BE2C (cell line): ENCODE measurements around the gene MTCL1.

ENCODE experiments used
- DNase-seq: peaks from one replicate; pipeline ENCODE4 v3.0.0-alpha.2; 2020
- H3K27me3 ChIP-seq: fragments of 250-450 bp; sonication (Bioruptor Pico); 2 replicates; pipeline ENCODE4 v1.5.1; 2020; ENCODE audit warnings: mild to moderate bottlenecking
- H3K36me3 ChIP-seq: fragments of 250-450 bp; sonication (Bioruptor Pico); 2 replicates; pipeline ENCODE4 v1.5.1; 2020; ENCODE audit warnings: mild to moderate bottlenecking
- H3K4me1 ChIP-seq: fragments of 250-450 bp; sonication (Bioruptor Pico); 2 replicates; pipeline ENCODE4 v1.5.1; 2020
- H3K4me3 ChIP-seq: 2 replicates; pipeline ENCODE4 v1.5.1; 2011; ENCODE audit warnings: low read depth, low read length
- H3K9me3 ChIP-seq: fragments of 250-450 bp; sonication (Bioruptor Pico); 2 replicates; pipeline ENCODE4 v1.5.1; 2020
- TF ChIP-seq, protein P1 (sequence below): IDR thresholded peaks from 2 replicates; pipeline ENCODE4 v1.5.1; 2012; ENCODE audit warnings: mild to moderate bottlenecking, low read depth, low read length

MTCL1 gene

DNA sequence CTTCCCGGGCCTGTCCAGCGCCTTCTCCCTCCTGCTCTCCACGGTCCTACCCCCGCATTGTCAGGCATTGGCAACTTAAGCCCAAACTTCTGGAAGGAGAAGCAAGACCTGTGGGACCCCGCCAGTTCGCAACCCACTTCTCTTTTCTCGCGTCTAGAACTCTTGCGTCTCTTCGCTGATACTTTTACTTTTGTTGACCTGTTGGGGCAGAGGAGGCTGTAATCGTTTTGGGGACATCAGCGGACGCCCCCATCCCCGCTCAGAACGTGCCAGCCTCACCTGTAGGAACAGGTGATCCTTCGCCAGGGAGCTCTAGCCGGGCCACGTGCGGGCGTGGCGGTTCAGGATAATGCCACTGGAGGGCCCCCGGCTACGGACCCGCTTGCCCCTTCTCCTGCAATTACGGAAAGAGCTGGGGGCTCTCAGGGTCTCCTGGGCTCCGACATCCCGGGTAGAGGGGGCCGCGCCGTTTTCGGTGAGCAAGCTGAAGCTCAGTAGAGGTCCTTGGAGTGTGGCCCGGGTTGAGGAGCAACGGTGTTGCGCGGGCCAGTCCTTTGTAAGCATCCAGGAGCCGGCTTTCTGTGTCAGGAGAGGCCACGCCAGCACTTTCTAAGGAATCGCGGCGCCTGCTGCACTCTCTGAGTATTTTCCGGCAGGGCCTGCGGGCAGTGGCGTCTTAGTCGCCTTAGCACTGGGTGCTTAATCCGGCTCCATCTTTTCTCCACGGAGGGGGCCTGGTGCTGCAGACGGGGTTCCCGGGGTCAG, 1.6 kb downstream of the MTCL1 start:
- TF ChIP-seq, protein P1, sequence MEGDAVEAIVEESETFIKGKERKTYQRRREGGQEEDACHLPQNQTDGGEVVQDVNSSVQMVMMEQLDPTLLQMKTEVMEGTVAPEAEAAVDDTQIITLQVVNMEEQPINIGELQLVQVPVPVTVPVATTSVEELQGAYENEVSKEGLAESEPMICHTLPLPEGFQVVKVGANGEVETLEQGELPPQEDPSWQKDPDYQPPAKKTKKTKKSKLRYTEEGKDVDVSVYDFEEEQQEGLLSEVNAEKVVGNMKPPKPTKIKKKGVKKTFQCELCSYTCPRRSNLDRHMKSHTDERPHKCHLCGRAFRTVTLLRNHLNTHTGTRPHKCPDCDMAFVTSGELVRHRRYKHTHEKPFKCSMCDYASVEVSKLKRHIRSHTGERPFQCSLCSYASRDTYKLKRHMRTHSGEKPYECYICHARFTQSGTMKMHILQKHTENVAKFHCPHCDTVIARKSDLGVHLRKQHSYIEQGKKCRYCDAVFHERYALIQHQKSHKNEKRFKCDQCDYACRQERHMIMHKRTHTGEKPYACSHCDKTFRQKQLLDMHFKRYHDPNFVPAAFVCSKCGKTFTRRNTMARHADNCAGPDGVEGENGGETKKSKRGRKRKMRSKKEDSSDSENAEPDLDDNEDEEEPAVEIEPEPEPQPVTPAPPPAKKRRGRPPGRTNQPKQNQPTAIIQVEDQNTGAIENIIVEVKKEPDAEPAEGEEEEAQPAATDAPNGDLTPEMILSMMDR: peak; percentile 28; the same call in 1 of the 2 replicates
- Histone ChIP-seq H3K4me3 (peak overlapping the region; percentile 71), H3K27me3 (no peaks in the 10 kb centered on the region), H3K4me1 (no peaks in the 10 kb centered on the region), H3K36me3 (no peaks in the 10 kb centered on the region), H3K9me3 (no peaks in the 10 kb centered on the region)
- peak; percentile 50 for DNase-seq

DNA sequence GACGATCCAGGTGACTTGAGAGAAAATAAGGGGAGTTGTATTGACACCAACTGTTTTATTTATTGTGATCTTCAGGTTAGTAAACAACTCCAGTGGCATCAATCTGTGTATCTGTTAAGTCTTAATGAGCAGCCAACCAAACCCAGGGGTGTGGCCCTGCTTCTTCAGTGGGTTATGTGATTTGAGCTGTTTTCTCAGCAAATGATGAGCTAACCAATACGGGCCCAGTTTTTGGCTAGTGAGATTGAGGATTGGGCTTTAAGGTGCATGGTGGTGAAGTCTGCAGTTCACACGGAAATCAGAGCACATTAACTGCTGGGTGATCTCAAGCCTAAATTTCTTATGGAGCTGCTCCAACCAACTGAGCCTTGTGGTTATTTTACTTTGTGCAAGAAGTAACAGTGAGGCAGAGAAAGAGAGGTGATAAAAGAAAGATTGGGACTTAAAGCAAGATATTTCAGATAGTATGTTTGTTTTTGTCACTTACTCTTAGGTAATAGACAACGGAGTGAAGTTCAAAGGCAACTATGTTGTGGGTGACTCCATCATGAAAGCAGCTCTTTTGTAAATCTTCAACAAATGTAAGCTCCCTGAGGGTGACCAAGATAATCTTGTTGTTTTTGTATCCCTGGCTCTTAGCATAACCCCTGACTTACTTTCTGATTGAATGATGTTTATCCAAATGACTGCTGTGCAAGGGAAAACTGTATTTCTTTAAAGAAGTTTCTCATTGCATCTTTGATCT, 2.4 kb downstream of the MTCL1 start:
- H3K4me3 ChIP-seq: peak overlapping the region; percentile 71
- no peaks in the 10 kb centered on the region for H3K9me3 ChIP-seq
- no peaks in the 10 kb centered on the region for H3K36me3 ChIP-seq
- no peaks in the 10 kb centered on the region for H3K4me1 ChIP-seq
- no peaks in the 10 kb centered on the region for H3K27me3 ChIP-seq
- DNase-seq: no peak
- TF ChIP-seq, protein P1: no peak

DNA sequence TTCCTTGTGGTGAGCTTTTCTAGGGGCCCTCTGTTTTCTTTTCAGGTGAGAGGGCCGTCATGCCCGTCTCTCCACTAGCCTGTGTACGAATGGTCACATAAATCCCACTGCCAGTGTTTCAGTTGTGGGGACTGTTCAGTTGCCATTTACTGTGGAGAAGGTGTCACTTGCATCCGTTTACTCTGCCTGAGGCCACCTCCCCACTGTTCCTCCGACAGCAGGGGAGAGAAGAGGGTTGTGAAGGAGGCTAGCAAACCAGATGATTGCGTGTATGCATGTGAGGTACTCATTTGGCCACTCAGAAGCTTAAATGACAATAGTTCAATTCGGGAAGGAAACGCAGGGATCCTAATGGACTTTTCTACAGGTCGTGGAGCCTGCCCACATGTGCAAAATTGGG, 3.3 kb downstream of the MTCL1 start:
- DNase-seq: no peak
- Histone ChIP-seq H3K36me3 (no peaks in the 10 kb centered on the region), H3K4me3 (no peak overlapping the region), H3K27me3 (no peaks in the 10 kb centered on the region), H3K4me1 (no peaks in the 10 kb centered on the region), H3K9me3 (no peaks in the 10 kb centered on the region)
- TF ChIP-seq, protein P1: no peak

DNA sequence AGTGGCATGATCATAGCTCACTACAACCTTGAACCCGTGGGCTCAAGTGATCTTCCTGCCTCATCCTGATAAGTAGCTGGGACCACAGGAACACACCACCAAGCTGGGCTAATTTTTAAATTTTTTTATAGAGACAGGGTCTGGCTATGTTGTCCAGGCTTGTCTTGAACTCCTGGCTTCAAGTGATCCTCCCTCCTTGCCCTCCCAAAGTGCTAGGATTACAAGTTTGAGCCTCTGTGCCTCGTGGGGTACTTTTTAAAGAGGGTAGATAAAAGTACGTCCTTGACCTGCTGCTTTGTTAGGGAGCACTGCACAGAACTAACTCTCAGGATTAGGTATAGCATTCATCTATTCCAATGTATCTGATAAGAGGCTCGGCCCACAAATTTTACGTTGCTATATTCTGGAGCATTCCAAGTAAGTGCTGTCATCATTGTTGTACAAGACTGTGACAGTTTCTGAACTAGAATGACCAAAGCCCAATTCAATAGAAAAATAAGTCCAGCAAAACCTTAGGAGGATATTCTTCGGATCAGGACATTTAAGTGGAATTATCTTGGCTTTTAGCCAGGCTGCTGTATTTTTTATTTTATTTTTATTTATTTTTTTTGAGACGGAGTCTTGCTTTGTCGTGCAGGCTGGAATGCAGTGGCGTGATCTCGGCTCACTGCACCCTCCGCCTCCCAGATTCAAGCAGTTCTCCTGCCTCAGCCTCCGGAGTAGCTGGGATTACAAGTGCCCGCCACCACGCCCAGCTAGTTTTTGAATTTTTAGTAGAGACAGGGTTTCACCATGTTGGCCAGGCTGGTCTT, 4.1 kb downstream of the MTCL1 start:
- no peaks in the 10 kb centered on the region for H3K9me3 ChIP-seq

DNA sequence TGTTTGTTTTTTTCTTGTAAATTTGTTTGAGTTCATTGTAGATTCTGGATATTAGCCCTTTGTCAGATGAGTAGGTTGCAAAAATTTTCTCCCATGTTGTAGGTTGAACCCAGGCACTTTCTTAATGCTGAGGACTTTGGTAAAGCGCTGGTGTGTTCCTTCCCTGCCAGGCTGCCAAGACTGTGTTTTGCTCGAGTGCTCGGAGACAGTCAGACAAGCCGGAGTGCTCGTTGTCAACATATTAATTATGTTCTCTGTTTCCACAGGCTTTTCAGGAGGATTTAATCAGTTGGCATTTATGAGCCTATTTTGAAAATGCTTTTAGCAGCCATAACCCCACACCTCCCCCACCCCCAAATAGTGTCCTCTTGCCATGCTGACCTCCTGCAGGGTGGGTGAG, 6.4 kb downstream of the MTCL1 start:
- TF ChIP-seq, protein P1: no peak
- Histone ChIP-seq H3K36me3 (no peaks in the 10 kb centered on the region), H3K27me3 (no peaks in the 10 kb centered on the region), H3K9me3 (no peaks in the 10 kb centered on the region), H3K4me3 (no peak overlapping the region), H3K4me1 (no peaks in the 10 kb centered on the region)
- DNase-seq: no peak

More for the DNA sequence above, 4.1 kb downstream of the MTCL1 start:
- Histone ChIP-seq H3K4me3 (no peak overlapping the region), H3K36me3 (no peaks in the 10 kb centered on the region), H3K4me1 (no peaks in the 10 kb centered on the region), H3K27me3 (no peaks in the 10 kb centered on the region)
- DNase-seq: no peak
- TF ChIP-seq, protein P1: no peak
